NT2/D1 (cell line): ENCODE results near the gene COL20A1.

Experiments used
- SUZ12 ChIP-seq: IDR thresholded peaks from 2 replicates; pipeline ENCODE4 v1.6.1; 2011; ENCODE audit not compliant: insufficient read length, insufficient read depth; ENCODE audit errors: extremely low read depth
- YY1 ChIP-seq: IDR thresholded peaks from 2 replicates; pipeline ENCODE4 v1.6.1; 2011; ENCODE audit not compliant: insufficient read length, insufficient read depth
- ZNF274 ChIP-seq: IDR thresholded peaks from 2 replicates; pipeline ENCODE4 v1.6.1; 2011; ENCODE audit warnings: mild to moderate bottlenecking, low read depth, low read length

- TF ChIP-seq SUZ12 (no peak), ZNF274 (no peak), YY1 (no peak)
These were observed 77.7 kb downstream of the COL20A1 start for GRCh38 chr20:63370618-63371187.
